Right cardiac atrium (tissue), 5 donors: ENCODE results near the gene XIRP2. TPM values are rescaled to one million over a fixed set of nuclear protein-coding genes. Genes with fewer than 3 reads are reported as not detected.

Experiments used
- ATAC-seq, 2 donors: fragments of 200-7000 bp; cut with Tn5 transposase; one replicate each; pipeline versions ENCODE4 v1.8.0 to v1.9.1; 2020; ENCODE audit warnings: moderate library complexity in 2 of 2, mild to moderate bottlenecking in 1 of 2
- DNase-seq, 3 donors: peaks; one replicate each; pipeline ENCODE4 v3.0.0-alpha.2; 2020
- H3K27ac ChIP-seq: one replicate; pipeline ENCODE4 v1.5.1; 2013; ENCODE audit warnings: mild to moderate bottlenecking, low read length, control low read depth, moderate library complexity
- H3K27me3 ChIP-seq: one replicate; pipeline ENCODE4 v1.6.1; 2013; ENCODE audit not compliant: control insufficient read depth, insufficient read depth
- H3K4me1 ChIP-seq: one replicate; pipeline ENCODE4 v1.6.1; 2013; ENCODE audit warnings: low read length; ENCODE audit not compliant: control insufficient read depth, insufficient read depth
- H3K4me3 ChIP-seq: one replicate; pipeline ENCODE4 v1.5.1; 2013; ENCODE audit warnings: low read length, control low read depth
- H3K9me3 ChIP-seq: one replicate; pipeline ENCODE4 v1.6.1; 2013; ENCODE audit warnings: low read length; ENCODE audit not compliant: control insufficient read depth
- WGBS: extraction: QIAGEN DNeasy Blood & Tissue Kit; methylation state at CpG from one replicate; pipeline ENCODE4 v1.1.7; 2013; 5-methylcytosine and 5-hydroxymethylcytosine counted together
- intact Hi-C, 4 donors: fragments of 100-400 bp; cut with DNase I; formaldehyde crosslinking; loops; one replicate each; pipeline versions ENCODE4 v1.11.0 to v1.14.0; 2022 to 2023
- polyA plus RNA-seq: library from polyadenylated mRNA; stranded (reverse); fragments of 200-250 nt; gene quantifications from one replicate; pipeline ENCODE4 v1.2.3, GENCODE V29; 2013
- total RNA-seq, 4 donors: library from RNA; stranded (reverse); fragmentation: NEBNext Ultra II Directional; extraction: Animal tissue kit (Norgen Biotek cat#: 25700); gene quantifications; one replicate each; pipeline ENCODE4 v1.2.1, GENCODE V29; 2021
- donor health status: healthy with polysubstance abuse.
- donor health status: DM: no; HTN: yes; CAD: no.
- donor health status: DM: no; HTN: no; CAD: no.
- donor health status: DM: no; HTN: yes; CAD: no; lungs with severe emphysema.
- donor health status: DM: yes; HTN: yes; CAD: no.

XIRP2 gene
- total and polyA plus RNA-seq, 5 donors = 26.5 to 104 (median 51.8) TPM

GRCh38 chr2:167110345-167110744 lies 222.1 kb downstream of the XIRP2 start:
- DNase-seq (no peak), ATAC-seq (no peak)
- intact Hi-C loops = no loop called here
- no peak overlapping the region for H3K27ac ChIP-seq
- H3K9me3 ChIP-seq = no peaks in the 10 kb centered on the region
- H3K4me1 ChIP-seq = no peaks in the 10 kb centered on the region
- H3K27me3 ChIP-seq = no peaks in the 10 kb centered on the region
- no peak overlapping the region for H3K4me3 ChIP-seq

GRCh38 chr2:167114018-167114417 lies 225.7 kb downstream of the XIRP2 start:
- intact Hi-C loops = no loop called here
- H3K9me3 ChIP-seq = no peaks in the 10 kb centered on the region
- WGBS = 83% methylated on average over 4 of the region's 4 CpGs

GRCh38 chr2:167115541-167115940 lies 227.3 kb downstream of the XIRP2 start:
- intact Hi-C loops = no loop called here
- Histone ChIP-seq H3K27me3 (no peaks in the 10 kb centered on the region), H3K27ac (no peak overlapping the region), H3K9me3 (no peaks in the 10 kb centered on the region), H3K4me1 (no peaks in the 10 kb centered on the region), H3K4me3 (no peak overlapping the region)
- no peak for ATAC-seq
- no peak for DNase-seq

More at GRCh38 chr2:167114018-167114417, 225.7 kb downstream of the XIRP2 start:
- Histone ChIP-seq H3K27ac (no peak overlapping the region), H3K4me1 (no peaks in the 10 kb centered on the region), H3K4me3 (no peak overlapping the region), H3K27me3 (no peaks in the 10 kb centered on the region)
- DNase-seq (no peak), ATAC-seq (no peak)

- no peaks in the 10 kb centered on the region for H3K9me3 ChIP-seq
- no peak for ATAC-seq
- 48% methylated on average over 2 of the region's 2 CpGs for WGBS
Measured at GRCh38 chr2:167122389-167122788, 234.1 kb downstream of the XIRP2 start.

GRCh38 chr2:167126165-167126564 lies 237.9 kb downstream of the XIRP2 start:
- intact Hi-C loops = loop anchor here (5.0 to 10.0 kb wide), 3 partner anchors 79 to 91 kb away; no protein-coding TSS in a partner anchor
- H3K27me3 ChIP-seq = no peaks in the 10 kb centered on the region
- H3K4me1 ChIP-seq = no peaks in the 10 kb centered on the region
- no peaks in the 10 kb centered on the region for H3K9me3 ChIP-seq
- no peak for DNase-seq
- no peak overlapping the region for H3K27ac ChIP-seq
- 85% methylated on average over 3 of the region's 3 CpGs for WGBS
- no peak overlapping the region for H3K4me3 ChIP-seq
- no peak for ATAC-seq

More at GRCh38 chr2:167122389-167122788, 234.1 kb downstream of the XIRP2 start:
- intact Hi-C loops = loop anchor here in 3 of 4 donors (10.0 kb wide), 2 partner anchors 82 to 92 kb away; no protein-coding TSS in a partner anchor
- H3K4me1 ChIP-seq = no peaks in the 10 kb centered on the region
- H3K27me3 ChIP-seq = no peaks in the 10 kb centered on the region
- no peak overlapping the region for H3K4me3 ChIP-seq
- no peak for DNase-seq
- H3K27ac ChIP-seq = no peak overlapping the region

GRCh38 chr2:167127135-167127534 lies 238.9 kb downstream of the XIRP2 start:
- Histone ChIP-seq H3K4me1 (no peaks in the 10 kb centered on the region), H3K9me3 (no peaks in the 10 kb centered on the region), H3K27ac (no peak overlapping the region), H3K27me3 (no peaks in the 10 kb centered on the region), H3K4me3 (no peak overlapping the region)
- WGBS = 11% methylated on average over 1 of the region's 1 CpG
- ATAC-seq (peak in 1 of 2 donors; percentile 41), DNase-seq (no peak)
- intact Hi-C loops = loop anchor here (5.0 to 10.0 kb wide), 3 partner anchors 78 to 90 kb away; no protein-coding TSS in a partner anchor

- intact Hi-C loops = loop anchor here (5.0 to 10.0 kb wide), 3 partner anchors 77 to 89 kb away; no protein-coding TSS in a partner anchor
- Histone ChIP-seq H3K27me3 (no peaks in the 10 kb centered on the region), H3K9me3 (no peaks in the 10 kb centered on the region), H3K27ac (no peak overlapping the region), H3K4me3 (no peak overlapping the region), H3K4me1 (no peaks in the 10 kb centered on the region)
- ATAC-seq (no peak), DNase-seq (no peak)
- 92% methylated on average over 9 of the region's 9 CpGs for WGBS
Measured at GRCh38 chr2:167128130-167128529, 239.8 kb downstream of the XIRP2 start.

GRCh38 chr2:167132066-167132465 lies 243.8 kb downstream of the XIRP2 start:
- no peak for DNase-seq
- no peak for ATAC-seq
- H3K27me3 ChIP-seq = no peaks in the 10 kb centered on the region
- H3K27ac ChIP-seq = no peak overlapping the region
- H3K9me3 ChIP-seq = no peaks in the 10 kb centered on the region
- H3K4me1 ChIP-seq = no peaks in the 10 kb centered on the region
- WGBS = 99% methylated on average over 1 of the region's 1 CpG
- intact Hi-C loops = no loop called here
- H3K4me3 ChIP-seq = no peak overlapping the region

- no peak overlapping the region for H3K4me3 ChIP-seq
- DNase-seq (no peak), ATAC-seq (no peak)
- 90% methylated on average over 3 of the region's 3 CpGs for WGBS
- intact Hi-C loops = no loop called here
- H3K27me3 ChIP-seq = no peaks in the 10 kb centered on the region
- H3K9me3 ChIP-seq = no peaks in the 10 kb centered on the region
- no peak overlapping the region for H3K27ac ChIP-seq
- no peaks in the 10 kb centered on the region for H3K4me1 ChIP-seq
Measured at GRCh38 chr2:167132906-167133555, 244.8 kb downstream of the XIRP2 start.

GRCh38 chr2:167133614-167134013 lies 245.3 kb downstream of the XIRP2 start:
- H3K27me3 ChIP-seq = no peaks in the 10 kb centered on the region
- ATAC-seq (no peak), DNase-seq (no peak)
- H3K4me3 ChIP-seq = no peak overlapping the region
- intact Hi-C loops = no loop called here
- no peaks in the 10 kb centered on the region for H3K9me3 ChIP-seq
- H3K4me1 ChIP-seq = no peaks in the 10 kb centered on the region
- no peak overlapping the region for H3K27ac ChIP-seq
- 55% methylated on average over 2 of the region's 2 CpGs for WGBS

GRCh38 chr2:167134381-167135072 lies 246.2 kb downstream of the XIRP2 start:
- ATAC-seq = no peak
- H3K27me3 ChIP-seq = no peaks in the 10 kb centered on the region
- WGBS = 76% methylated on average over 6 of the region's 6 CpGs
- H3K9me3 ChIP-seq = no peaks in the 10 kb centered on the region
- no peak for DNase-seq
- no peak overlapping the region for H3K27ac ChIP-seq
- intact Hi-C loops = no loop called here
- no peak overlapping the region for H3K4me3 ChIP-seq
- no peaks in the 10 kb centered on the region for H3K4me1 ChIP-seq
